ENCODE measurements around the gene E2F1. TPM values are rescaled to one million over a fixed set of nuclear protein-coding genes. Genes with fewer than 3 reads are reported as not detected.
A peak's percentile ranks its signal among the peaks of the same experiment; 100 is the strongest.

E2F1 gene
- total RNA-seq, 4 donors from 2014 or later = 2.1 to 32.2 (median 4.9) TPM

- no peaks in the 10 kb centered on the region for H3K27me3 ChIP-seq
- no peak overlapping the region for H3K27ac ChIP-seq
- peak in 1 of 3 donors; percentile 38 for DNase-seq
- no peak for TF ChIP-seq CTCF (IDR thresholded peaks at IDR 0.05)
- no peak for TF ChIP-seq POLR2A (IDR thresholded peaks at IDR 0.05)
- H3K9me3 ChIP-seq = no peaks in the 10 kb centered on the region
- H3K4me3 ChIP-seq = no peak overlapping the region
- H3K4me1 ChIP-seq = peaks cover 0 to 28% (median 2%) of the 10 kb centered on the region in 4 donors
- peaks cover 0 to 43% (median 0%) of the 10 kb centered on the region in 3 donors for H3K36me3 ChIP-seq
These were observed 29.1 kb downstream of the E2F1 start for GRCh38 chr20:33656783-33657703.

- no peak overlapping the region for H3K27ac ChIP-seq
- no peak overlapping the region for H3K4me3 ChIP-seq
These were observed 30.0 kb downstream of the E2F1 start for GRCh38 chr20:33656010-33656782.

GRCh38 chr20:33655164-33655563, 31.0 kb downstream of the E2F1 start:
- Histone ChIP-seq H3K9me3 (no peaks in the 10 kb centered on the region), H3K4me1 (peaks cover 0 to 43% (median 2%) of the 10 kb centered on the region in 4 donors), H3K4me3 (no peak overlapping the region), H3K27ac (peak overlapping the region in 3 of 4 donors; percentile 13 to 71 (median 57)), H3K27me3 (no peaks in the 10 kb centered on the region), H3K36me3 (peaks cover 0 to 36% (median 0%) of the 10 kb centered on the region in 3 donors)
- no peak for DNase-seq
- TF ChIP-seq POLR2A (IDR thresholded peaks at IDR 0.05) = no peak
- no peak for TF ChIP-seq CTCF (IDR thresholded peaks at IDR 0.05)

More at GRCh38 chr20:33656010-33656782, 30.0 kb downstream of the E2F1 start:
- peaks cover 0 to 42% (median 0%) of the 10 kb centered on the region in 3 donors for H3K36me3 ChIP-seq
- no peaks in the 10 kb centered on the region for H3K9me3 ChIP-seq
- peak in 1 of 3 donors; percentile 34 for DNase-seq
- H3K27me3 ChIP-seq = no peaks in the 10 kb centered on the region
- peaks cover 0 to 35% (median 2%) of the 10 kb centered on the region in 4 donors for H3K4me1 ChIP-seq
- no peak for TF ChIP-seq POLR2A (IDR thresholded peaks at IDR 0.05)
- TF ChIP-seq CTCF (IDR thresholded peaks at IDR 0.05) = no peak

GRCh38 chr20:33654680-33655161, 31.5 kb downstream of the E2F1 start:
- DNase-seq = no peak
- Histone ChIP-seq H3K4me3 (no peak overlapping the region), H3K36me3 (peaks cover 0 to 32% (median 0%) of the 10 kb centered on the region in 3 donors), H3K27ac (peak overlapping the region in 3 of 4 donors; percentile 13 to 71 (median 57)), H3K4me1 (peaks cover 0 to 45% (median 2%) of the 10 kb centered on the region in 4 donors), H3K27me3 (no peaks in the 10 kb centered on the region), H3K9me3 (no peaks in the 10 kb centered on the region)
- TF ChIP-seq CTCF (IDR thresholded peaks at IDR 0.05) (no peak), POLR2A (IDR thresholded peaks at IDR 0.05) (no peak)

GRCh38 chr20:33653900-33654596, 32.1 kb downstream of the E2F1 start:
- DNase-seq = peak in 2 of 3 donors; percentile 94
- Histone ChIP-seq H3K4me1 (peaks cover 0 to 45% (median 2%) of the 10 kb centered on the region in 4 donors), H3K4me3 (peak overlapping the region in 1 of 4 donors; percentile 13), H3K9me3 (no peaks in the 10 kb centered on the region), H3K27ac (peak overlapping the region in 3 of 4 donors; percentile 57 to 71 (median 57)), H3K36me3 (peaks cover 0 to 25% (median 0%) of the 10 kb centered on the region in 3 donors), H3K27me3 (no peaks in the 10 kb centered on the region)
- TF ChIP-seq CTCF (IDR thresholded peaks at IDR 0.05) (no peak), POLR2A (IDR thresholded peaks at IDR 0.05) (peak in 1 of 2 donors; percentile 40)
